HG02852 (cell line): ENCODE results near the gene NRCAM.

Experiments used
- ATAC-seq: cut with Tn5 transposase; IDR thresholded peaks from one replicate; pipeline ENCODE4 v1.9.1; 2021; ENCODE audit warnings: mild to moderate bottlenecking, moderate library complexity; ENCODE audit not compliant: unreplicated experiment

Gene NRCAM

DNA sequence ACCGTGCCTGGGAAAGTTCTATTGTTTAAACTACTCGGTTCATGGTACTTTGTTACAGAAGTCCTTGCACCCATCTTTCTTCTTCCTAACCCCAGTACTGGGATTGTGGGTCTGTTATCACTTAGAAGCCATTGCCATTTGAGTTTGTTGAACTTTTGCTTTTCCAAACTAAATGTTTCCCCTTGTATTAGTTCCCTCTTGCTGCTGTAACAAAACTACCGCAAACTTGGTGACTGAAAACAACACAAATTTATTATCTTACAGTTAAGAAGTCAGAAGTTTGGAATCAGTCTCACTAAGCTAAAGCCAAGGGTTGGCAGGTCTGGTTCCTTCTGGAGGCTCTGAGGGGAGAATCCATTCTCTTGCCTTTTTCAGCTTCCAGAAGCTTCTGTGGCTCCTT, 319.2 kb downstream of the NRCAM start:
- ATAC-seq, result no peak

DNA sequence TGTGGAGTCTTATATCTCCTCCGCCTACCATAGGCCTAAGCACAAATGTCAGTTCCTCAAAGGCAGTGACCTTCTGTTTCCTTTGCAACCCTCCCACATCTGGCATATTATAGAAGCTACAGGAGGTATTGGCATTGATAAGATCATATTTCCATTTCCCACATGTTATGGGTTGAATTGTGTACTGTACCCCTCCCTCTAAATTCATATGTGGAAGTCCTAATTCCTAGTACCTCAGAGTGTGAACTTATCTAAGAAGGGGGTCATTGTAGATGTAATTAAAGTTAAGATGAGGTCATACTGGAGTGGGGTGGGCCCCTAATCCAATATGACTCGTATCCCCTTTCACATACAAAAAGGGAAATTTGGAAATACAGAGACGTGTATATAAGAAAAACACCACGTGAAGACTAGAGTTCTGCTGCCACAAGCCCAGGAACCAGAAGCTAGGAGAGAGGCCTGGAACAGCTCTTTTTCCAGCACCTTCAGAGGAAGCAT, 320.0 kb downstream of the NRCAM start:
- ATAC-seq, result peak; percentile 27

GRCh38 chr7:108135446-108136190, 320.6 kb downstream of the NRCAM start:
- peak; percentile 93 for ATAC-seq

DNA sequence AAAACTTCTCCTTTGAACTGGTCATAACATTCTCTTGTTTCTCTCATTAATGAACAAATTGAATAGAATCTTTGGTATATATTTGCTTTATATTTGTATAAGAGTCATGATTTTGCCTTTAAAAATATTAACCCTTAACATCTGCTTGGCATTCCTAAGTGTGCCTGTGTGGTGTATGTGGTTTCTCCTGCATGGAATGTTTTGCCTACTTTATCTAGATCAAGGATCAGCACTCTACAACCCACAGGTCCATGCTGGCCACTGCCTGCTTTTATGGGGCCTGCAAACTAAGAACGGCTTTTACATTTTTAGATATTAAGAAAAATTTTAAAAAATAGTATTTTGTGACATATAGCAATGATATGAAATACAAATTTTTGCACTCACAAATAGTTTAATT, 321.8 kb downstream of the NRCAM start:
- ATAC-seq, result no peak

DNA sequence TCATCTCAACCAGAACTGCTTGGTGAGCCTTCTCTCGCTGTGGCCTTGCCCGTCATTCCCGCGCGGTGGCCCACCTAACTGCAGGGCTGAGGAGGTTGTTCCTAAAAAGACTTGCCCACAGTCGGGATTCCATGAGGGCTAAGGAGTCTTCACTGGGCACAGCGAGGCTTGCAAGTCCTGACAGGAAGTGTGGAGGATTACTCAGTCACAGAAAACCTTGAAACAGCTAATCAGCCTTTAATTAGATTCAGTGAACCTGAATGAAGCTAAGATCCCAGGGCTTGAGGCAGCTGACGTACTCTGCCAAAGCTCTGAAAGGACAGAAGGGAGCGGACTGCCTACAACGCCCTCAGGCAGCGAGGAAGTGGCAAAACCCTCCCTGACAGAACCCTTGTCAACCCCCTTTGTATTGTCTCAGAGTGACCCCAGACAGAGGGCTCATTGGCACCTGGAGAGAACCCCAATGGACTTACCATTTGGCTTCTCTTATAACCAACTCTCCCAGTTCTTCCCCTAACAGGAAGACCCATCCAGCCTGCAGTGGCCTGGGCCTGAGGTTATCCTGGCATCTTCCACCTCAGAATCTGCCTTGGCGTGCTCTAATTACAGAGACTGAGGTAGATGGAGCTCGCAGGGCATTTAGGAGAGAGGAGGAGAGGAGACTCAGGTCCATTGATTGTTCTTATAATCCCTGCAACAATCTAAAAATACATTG, 323.5 kb downstream of the NRCAM start:
- no peak for ATAC-seq

DNA sequence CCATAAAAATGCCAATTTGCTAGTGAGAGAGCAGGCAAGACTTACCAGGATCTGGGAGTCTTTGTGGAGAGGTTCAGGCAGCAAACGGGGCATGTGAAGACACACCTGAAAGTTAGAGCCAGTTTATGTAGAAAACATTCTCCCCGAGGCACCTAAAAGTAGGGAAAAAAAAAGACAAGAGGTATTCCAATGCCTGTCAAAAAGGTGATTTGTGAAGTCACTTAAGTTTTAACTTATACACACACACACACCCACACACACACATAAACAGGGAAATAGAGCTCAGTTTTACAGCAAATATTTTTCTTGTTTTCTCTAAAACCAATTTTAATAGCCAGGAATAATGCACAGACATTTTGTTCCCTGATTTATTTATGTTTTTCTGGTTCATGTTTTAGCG, 326.0 kb downstream of the NRCAM start, which contains the start of gene LAMB4:
LAMB4 (minus strand) TSS at position 101 of the 400 bp plus-strand sequence. CDS start 7,197 bp downstream, outside the sequence.
- no peak for ATAC-seq

- ATAC-seq, result no peak
These were observed 326.9 kb downstream of the NRCAM start for GRCh38 chr7:108129018-108129965.

DNA sequence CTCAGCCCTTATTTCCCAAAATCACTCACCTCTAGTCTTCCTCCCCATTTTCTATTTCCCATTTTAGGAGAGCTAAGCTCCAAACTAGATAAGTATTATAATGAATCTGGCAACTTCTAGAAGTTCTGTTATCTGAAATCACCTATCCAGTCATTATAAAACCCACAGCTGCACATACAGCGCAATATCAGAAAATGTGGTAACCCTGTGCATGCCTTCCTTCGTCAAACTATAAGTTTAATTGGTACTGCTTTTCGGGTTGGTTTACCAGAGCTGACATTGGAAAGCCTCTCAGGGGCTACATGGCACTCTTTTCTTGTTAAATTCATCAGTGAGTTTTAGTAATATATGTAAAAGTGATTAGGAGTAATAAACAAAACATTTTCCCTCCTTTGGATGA, 327.7 kb downstream of the NRCAM start:
- no peak for ATAC-seq

- ATAC-seq, result no peak
These were observed 328.8 kb downstream of the NRCAM start for GRCh38 chr7:108127461-108127860.

- no peak for ATAC-seq
These were observed 331.4 kb downstream of the NRCAM start for GRCh38 chr7:108124820-108125219.

DNA sequence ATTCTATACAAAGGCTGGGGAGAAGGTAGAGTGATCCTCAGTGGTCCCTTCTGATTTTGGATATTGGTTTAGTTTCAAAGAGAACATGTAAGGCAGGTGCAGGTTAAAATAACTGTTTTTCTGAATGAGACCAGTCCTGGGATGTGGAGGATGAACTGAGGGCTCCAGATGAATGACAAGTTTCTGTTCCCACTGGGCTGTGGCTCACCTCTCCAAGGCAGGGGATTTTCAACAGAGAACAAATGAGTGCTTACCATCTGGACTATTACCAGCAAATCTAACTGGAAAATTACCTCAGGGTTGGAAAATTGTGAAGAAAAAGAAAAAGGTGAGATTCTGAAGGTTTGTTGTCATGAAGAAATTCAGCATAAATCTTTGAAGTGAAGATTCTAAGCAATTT, 334.1 kb downstream of the NRCAM start:
- peak; percentile 61 for ATAC-seq

GRCh38 chr7:108120933-108121332, 335.3 kb downstream of the NRCAM start:
- no peak for ATAC-seq

- ATAC-seq, result peak; percentile 56
These were observed 336.0 kb downstream of the NRCAM start for GRCh38 chr7:108120196-108120595.

GRCh38 chr7:108118959-108119358, 337.3 kb downstream of the NRCAM start:
- no peak for ATAC-seq

DNA sequence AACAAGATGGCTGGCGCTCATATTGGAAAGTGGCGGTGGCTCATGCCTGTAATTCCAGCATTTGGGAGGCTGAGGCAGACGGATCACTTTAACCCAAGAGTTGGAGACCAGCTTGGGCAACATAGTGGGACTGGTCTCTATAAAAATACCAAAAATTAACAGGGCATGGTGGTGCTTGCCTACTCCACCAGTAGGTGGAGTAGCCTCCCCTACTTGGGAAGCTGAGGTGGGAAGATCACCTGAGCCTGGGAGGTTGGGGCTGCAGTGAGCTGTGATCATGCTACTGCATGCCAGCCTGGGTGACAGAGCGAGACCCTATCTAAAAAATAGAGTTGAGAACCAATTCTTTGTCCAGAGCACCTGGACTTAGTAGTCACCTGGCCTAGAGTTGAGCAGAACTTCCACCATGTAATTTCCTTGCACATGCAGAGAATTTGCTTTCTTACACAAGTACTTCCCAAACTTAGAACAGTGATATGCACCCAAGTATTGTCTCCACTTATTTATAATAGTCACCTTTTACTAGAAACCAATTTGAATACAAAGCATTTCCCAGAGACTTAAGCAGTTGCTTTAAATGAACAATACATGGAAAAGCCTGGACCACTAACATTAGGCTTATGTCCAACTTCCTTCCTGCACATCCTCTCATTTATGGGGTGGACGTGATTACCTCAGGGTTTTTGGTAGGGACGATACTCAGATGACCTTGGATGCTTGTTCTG, 342.0 kb downstream of the NRCAM start:
- peak; percentile 72 for ATAC-seq

DNA sequence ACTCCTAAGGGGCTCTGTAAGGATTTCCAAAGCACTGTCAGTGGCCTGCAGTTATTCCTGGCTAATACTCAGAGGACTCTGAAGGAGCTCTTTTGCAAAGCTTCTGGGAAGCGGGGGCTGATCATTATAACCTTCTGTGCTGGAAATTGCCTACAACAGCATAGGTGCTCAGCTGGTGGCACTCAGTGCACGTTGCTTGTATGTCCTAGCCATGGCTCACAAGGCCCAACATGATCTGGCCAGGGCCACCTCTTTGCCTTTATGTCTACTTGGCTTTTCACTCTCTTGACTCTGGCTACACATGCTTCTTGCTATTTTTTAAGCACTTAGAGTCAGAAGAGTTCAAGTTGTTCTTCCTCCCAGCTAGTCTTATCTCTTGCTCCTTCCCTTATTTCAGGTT, 343.6 kb downstream of the NRCAM start:
- ATAC-seq, result no peak

DNA sequence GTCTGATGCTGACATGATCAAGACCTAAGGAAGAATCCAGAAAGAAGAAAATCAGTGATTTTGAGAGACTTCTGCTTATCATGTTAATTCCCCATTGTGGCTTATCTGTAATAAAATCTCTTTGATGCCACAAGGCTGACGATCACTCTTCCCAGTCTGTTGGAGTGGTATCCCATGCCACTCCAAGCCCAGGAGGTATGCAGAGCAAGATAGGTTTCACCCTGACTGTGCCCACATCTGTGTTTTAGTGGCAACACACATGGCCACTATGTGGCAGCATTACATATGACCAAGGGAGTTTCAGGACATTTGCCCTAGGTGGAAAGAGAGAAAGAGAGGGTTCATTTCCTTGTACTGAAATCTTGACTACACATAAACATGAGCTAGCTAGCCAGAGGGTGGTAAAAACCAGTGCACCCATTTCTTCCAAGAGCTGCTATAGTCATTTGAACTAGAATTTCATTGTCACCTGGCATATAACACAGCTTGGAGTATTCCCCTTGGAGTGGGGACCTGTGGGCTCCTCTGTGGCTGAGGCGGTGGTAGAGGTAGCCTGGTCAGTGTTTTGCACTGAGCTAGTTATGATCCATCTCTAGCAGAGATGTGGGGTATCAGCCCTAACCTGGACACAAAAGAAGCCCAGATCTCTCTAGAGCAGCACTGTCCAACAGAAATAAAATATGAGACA, 346.9 kb downstream of the NRCAM start:
- ATAC-seq, result peak; percentile 71

DNA sequence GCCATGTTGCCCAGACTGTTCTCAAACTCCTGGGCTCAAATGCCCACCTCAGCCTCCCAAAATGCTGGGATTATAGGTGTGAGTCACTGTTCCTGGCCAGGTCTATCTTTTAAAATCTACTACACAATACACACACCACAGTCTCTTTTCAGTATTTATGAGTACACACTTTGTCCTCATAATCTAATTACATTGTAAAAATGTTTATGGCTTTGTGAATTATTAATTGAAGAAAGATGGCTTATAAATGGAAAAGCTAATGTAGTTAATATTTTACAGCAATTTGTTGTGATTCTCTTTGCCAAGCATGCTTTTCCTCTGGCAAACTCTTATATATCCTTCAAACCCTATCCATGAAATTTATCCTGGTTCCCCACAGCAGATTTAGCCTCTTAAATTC, 348.1 kb downstream of the NRCAM start:
- ATAC-seq, result no peak

DNA sequence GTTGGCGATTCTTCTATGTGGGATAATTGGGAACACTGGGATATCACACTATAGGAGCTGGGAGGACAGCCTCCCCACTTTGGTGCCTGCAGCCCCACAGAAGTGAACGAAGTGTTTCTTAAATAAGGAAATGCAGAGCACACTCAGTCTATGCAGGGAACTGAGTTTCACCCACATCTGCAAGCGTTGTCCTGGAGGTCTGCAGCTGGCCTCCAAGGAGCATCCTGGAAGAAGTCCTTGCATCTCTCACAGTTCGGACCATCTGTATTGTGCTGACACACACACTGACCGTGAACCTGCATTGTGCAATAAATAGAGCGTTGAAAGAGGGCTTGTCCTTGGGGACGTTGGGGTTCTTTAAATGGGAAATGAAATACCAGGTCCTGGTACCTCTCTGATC, 351.9 kb downstream of the NRCAM start:
- no peak for ATAC-seq
